ENCODE results near the gene RPRD1B.

GRCh38 chr20:38036366-38036765 is 2.8 kb downstream of the RPRD1B start:
- TF ChIP-seq CTCF (IDR thresholded peaks at IDR 0.05): no peak
- TF ChIP-seq POLR2A (IDR thresholded peaks at IDR 0.05): no peak

Measured in sigmoid colon (tissue), 3 donors.